Measurements from ENCODE around the gene RABAC1. TPM values are rescaled to one million over a fixed set of nuclear protein-coding genes. Genes with fewer than 3 reads are reported as not detected.

Gene RABAC1
- total RNA-seq, 2 experiments from 2014 or later, result 96.0 to 102 TPM

GRCh38 chr19:41944336-41944735, 14.8 kb downstream of the RABAC1 start:
- no peak for ATAC-seq (ENCODE audit: poor library complexity)
- peak in 1 of 14 experiments; percentile 23 for DNase-seq
- no peaks in the 10 kb centered on the region for H3K9me3 Mint-ChIP-seq
- TF ChIP-seq CTCF (IDR thresholded peaks at IDR 0.05), result no peak
- ChIA-PET CTCF (interaction anchor here (0.5 to 1.9 kb wide), 3 partner anchors 14 to 63 kb away, joined by 3 to 14 read pairs (median 3); no protein-coding TSS in a partner anchor), POLR2A (interaction anchor here (0.8 to 4.3 kb wide), 6 partner anchors 14 to 85 kb away, joined by 4 to 34 read pairs (median 18); partner anchors contain the start of genes ARHGEF1, RABAC1 and RPS19)
- H3K4me3 Mint-ChIP-seq, result peak overlapping the region; percentile 42
- no peaks in the 10 kb centered on the region for H3K27me3 Mint-ChIP-seq
- peak overlapping the region in 1 of 2 donors; percentile 67 for H3K27ac ChIP-seq (ENCODE audit: low read depth in 1 of 2, low read length in 2 of 2)
- H3K4me1 Mint-ChIP-seq (ENCODE audit: low read depth), result peaks cover 57% of the 10 kb centered on the region
- H3K36me3 ChIP-seq (ENCODE audit: insufficient read depth, low read length), result no peaks in the 10 kb centered on the region
- intact Hi-C loops (cut with DNase I, micrococcal nuclease), result loop anchor here in 1 of 2 experiments (2.0 kb wide), 1 partner anchor 16 kb away; the partner anchor contains the start of gene ERFL
- peaks cover 0 to 3% of the 10 kb centered on the region in 2 experiments for H3K27me3 ChIP-seq (ENCODE audit: control insufficient read depth in 1 of 2, insufficient read depth in 2 of 2, low read length in 2 of 2)
- no peaks in the 10 kb centered on the region for H3K36me3 Mint-ChIP-seq (ENCODE audit: low read depth)
- no peaks in the 10 kb centered on the region for H3K9me3 ChIP-seq (ENCODE audit: control insufficient read depth in 1 of 2, insufficient read depth in 1 of 2, low read length in 2 of 2)
- H3K4me3 ChIP-seq (ENCODE audit: low read length), result no peak overlapping the region
- peak overlapping the region; percentile 98 for H3K27ac Mint-ChIP-seq
- H3K4me1 ChIP-seq (ENCODE audit: insufficient read depth, low read length), result peaks cover 54% of the 10 kb centered on the region

- intact Hi-C loops (cut with DNase I, micrococcal nuclease), result no loop called here
- ChIA-PET CTCF (interaction anchor here (0.9 kb wide), 1 partner anchor 82 kb away, joined by 3 read pairs; no protein-coding TSS in a partner anchor), POLR2A (interaction anchor here (1.0 to 1.8 kb wide), 8 partner anchors 13 to 81 kb away, joined by 3 to 4 read pairs (median 4); partner anchors contain the start of genes ERFL, RABAC1 and RPS19)
- Mint-ChIP-seq H3K27ac (peak overlapping the region; percentile 91), H3K4me1 (ENCODE audit: low read depth) (peaks cover 49% of the 10 kb centered on the region), H3K36me3 (ENCODE audit: low read depth) (no peaks in the 10 kb centered on the region), H3K9me3 (no peaks in the 10 kb centered on the region), H3K27me3 (no peaks in the 10 kb centered on the region), H3K4me3 (peak overlapping the region; percentile 86)
- Histone ChIP-seq H3K27ac (ENCODE audit: low read depth in 1 of 2, low read length in 2 of 2) (no peak overlapping the region), H3K4me3 (ENCODE audit: low read length) (no peak overlapping the region), H3K27me3 (ENCODE audit: control insufficient read depth in 1 of 2, insufficient read depth in 2 of 2, low read length in 2 of 2) (peaks cover 0 to 3% of the 10 kb centered on the region in 2 experiments), H3K4me1 (ENCODE audit: insufficient read depth, low read length) (peaks cover 50% of the 10 kb centered on the region), H3K36me3 (ENCODE audit: insufficient read depth, low read length) (no peaks in the 10 kb centered on the region), H3K9me3 (ENCODE audit: control insufficient read depth in 1 of 2, insufficient read depth in 1 of 2, low read length in 2 of 2) (no peaks in the 10 kb centered on the region)
- TF ChIP-seq CTCF (IDR thresholded peaks at IDR 0.05), result no peak
- DNase-seq (no peak), ATAC-seq (ENCODE audit: poor library complexity) (no peak)
Observed at GRCh38 chr19:41941410-41942202, 17.5 kb downstream of the RABAC1 start.

GRCh38 chr19:41940731-41941409, 18.3 kb downstream of the RABAC1 start:
- Histone ChIP-seq H3K4me3 (ENCODE audit: low read length) (peak overlapping the region; percentile 59), H3K27ac (ENCODE audit: low read depth in 1 of 2, low read length in 2 of 2) (peak overlapping the region in 1 of 2 donors; percentile 41), H3K9me3 (ENCODE audit: control insufficient read depth in 1 of 2, insufficient read depth in 1 of 2, low read length in 2 of 2) (no peaks in the 10 kb centered on the region), H3K36me3 (ENCODE audit: insufficient read depth, low read length) (no peaks in the 10 kb centered on the region), H3K4me1 (ENCODE audit: insufficient read depth, low read length) (peaks cover 49% of the 10 kb centered on the region), H3K27me3 (ENCODE audit: control insufficient read depth in 1 of 2, insufficient read depth in 2 of 2, low read length in 2 of 2) (peaks cover 0 to 3% of the 10 kb centered on the region in 2 experiments)
- ATAC-seq (ENCODE audit: poor library complexity) (no peak), DNase-seq (no peak)
- Mint-ChIP-seq H3K4me1 (ENCODE audit: low read depth) (peaks cover 52% of the 10 kb centered on the region), H3K4me3 (peak overlapping the region; percentile 90), H3K27me3 (no peaks in the 10 kb centered on the region), H3K9me3 (no peaks in the 10 kb centered on the region), H3K36me3 (ENCODE audit: low read depth) (no peaks in the 10 kb centered on the region), H3K27ac (peak overlapping the region; percentile 91)
- no peak for TF ChIP-seq CTCF (IDR thresholded peaks at IDR 0.05)
- ChIA-PET POLR2A (interaction anchor here (1.0 to 1.8 kb wide), 8 partner anchors 13 to 80 kb away, joined by 3 to 4 read pairs (median 4); partner anchors contain the start of genes ERFL, RABAC1 and RPS19), CTCF (interaction anchor here (0.9 kb wide), 1 partner anchor 81 kb away, joined by 3 read pairs; no protein-coding TSS in a partner anchor)
- intact Hi-C loops (cut with DNase I, micrococcal nuclease), result no loop called here
